Stomach smooth muscle (tissue), 2 donors: ENCODE measurements around the gene DYNLL2.
"Not testable (repeated sequence)": the region's sequence is repeated elsewhere in the genome, so short reads cannot be mapped to it uniquely, and the experiment has no call there.

Experiments used
- H3K27ac ChIP-seq: one replicate; pipeline ENCODE4 v1.7.0; 2013; ENCODE audit warnings: mild to moderate bottlenecking, low read length, inconsistent platforms
- H3K27me3 ChIP-seq, 2 donors: one replicate each; pipeline ENCODE4 v1.7.0; 2013; ENCODE audit warnings: low read length in 2 of 2; ENCODE audit not compliant: insufficient read depth in 2 of 2, control insufficient read depth in 1 of 2
- H3K36me3 ChIP-seq, 2 donors: one replicate each; pipeline ENCODE4 v1.7.0; 2013; ENCODE audit warnings: low read length in 2 of 2; ENCODE audit not compliant: control insufficient read depth in 2 of 2, insufficient read depth in 2 of 2
- H3K4me1 ChIP-seq: one replicate; pipeline ENCODE4 v1.7.0; 2013; ENCODE audit warnings: low read length; ENCODE audit not compliant: control insufficient read depth, insufficient read depth
- H3K4me3 ChIP-seq, 2 donors: one replicate each; pipeline ENCODE4 v1.7.0; 2013; ENCODE audit warnings: low read length in 2 of 2
- H3K9ac ChIP-seq, 2 donors: one replicate each; pipeline ENCODE4 v1.7.0; 2013; ENCODE audit warnings: low read length in 2 of 2, mild to moderate bottlenecking in 1 of 2
- H3K9me3 ChIP-seq, 2 donors: one replicate each; pipeline ENCODE4 v1.7.0; 2013; ENCODE audit warnings: low read length in 2 of 2; ENCODE audit not compliant: control insufficient read depth in 2 of 2
- donor health status: healthy.
- donor health status: Pancreatic carcinoma.

DYNLL2 gene

DNA sequence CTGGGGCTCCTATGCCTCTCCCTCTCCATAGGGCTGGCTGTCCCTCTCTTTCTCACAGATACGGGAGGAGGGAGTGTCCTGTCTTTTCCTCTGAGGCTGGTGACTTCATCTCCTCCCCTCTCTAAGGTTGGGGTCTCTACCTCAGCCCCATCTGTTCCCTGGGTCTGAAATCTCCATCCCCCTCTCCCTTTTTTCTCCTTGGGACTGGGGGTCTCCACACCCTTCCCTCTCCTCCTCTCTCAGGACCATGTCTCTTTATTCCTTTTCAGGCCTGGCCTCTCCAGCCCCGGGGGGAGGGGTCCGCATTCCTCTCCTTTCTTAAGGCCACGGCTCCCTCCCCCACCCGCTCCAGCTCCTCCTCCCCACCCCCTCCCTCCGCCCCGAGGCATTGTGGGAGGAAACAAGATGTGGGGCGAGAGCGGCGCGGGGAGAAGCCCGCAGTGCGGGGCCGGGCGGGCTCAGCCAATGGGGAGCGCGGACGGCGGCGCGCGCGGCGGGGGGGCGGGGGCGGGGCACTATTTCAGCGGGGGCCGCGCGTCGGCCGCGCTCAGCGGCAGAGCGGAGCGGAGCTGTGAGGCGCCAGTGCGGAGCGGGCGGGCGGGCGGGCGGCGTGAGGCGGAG is at the start of gene DYNLL2:
Gene DYNLL2, plus strand, starts transcription at position 550 of the 621 bp plus-strand sequence. CDS start 3,672 bp downstream, outside the sequence.
- Histone ChIP-seq H3K9me3 (no peaks in the 10 kb centered on the region), H3K4me3 (peak within 1 kb of the TSS; percentile 89 to 90), H3K4me1 (peaks cover 34% of the 10 kb centered on the region), H3K27me3 (no peaks in the 10 kb centered on the region), H3K36me3 (peaks cover 10 to 12% of the 10 kb centered on the region in 2 donors), H3K9ac (peak within 1 kb of the TSS; percentile 80 to 82), H3K27ac (peak within 1 kb of the TSS; percentile 85)

- no peaks in the 10 kb centered on the region for H3K9me3 ChIP-seq
- no peaks in the 10 kb centered on the region for H3K36me3 ChIP-seq
- no peak overlapping the region for H3K4me3 ChIP-seq
- no peaks in the 10 kb centered on the region for H3K4me1 ChIP-seq
- H3K9ac ChIP-seq = no peak overlapping the region
- no peak overlapping the region for H3K27ac ChIP-seq
- H3K27me3 ChIP-seq = peaks cover 0 to 2% of the 10 kb centered on the region in 2 donors
Measured at GRCh38 chr17:58039975-58040374, 43.2 kb upstream of the DYNLL2 start.

- no peak overlapping the region for H3K9ac ChIP-seq
Measured at GRCh38 chr17:58040386-58040785, 42.8 kb upstream of the DYNLL2 start.

DNA sequence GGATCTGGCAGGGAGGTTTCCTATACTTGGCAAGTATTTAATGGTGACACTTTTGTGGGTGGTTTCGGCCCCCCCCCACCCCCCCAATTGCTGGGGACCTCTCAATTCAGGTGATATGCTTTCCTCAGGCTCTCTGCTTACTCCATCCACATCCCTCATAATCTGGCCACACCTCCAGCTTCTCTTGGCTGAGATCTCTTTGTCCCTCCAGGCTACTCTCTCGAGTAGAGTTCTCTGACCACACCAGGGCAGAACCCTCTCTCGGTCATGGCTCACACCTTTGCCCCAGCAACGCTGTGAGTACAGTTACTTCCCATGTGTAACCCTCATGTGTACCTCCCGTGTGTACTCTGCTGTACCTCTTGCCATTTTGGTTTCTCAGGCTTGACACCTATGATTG is 42.1 kb upstream of the DYNLL2 start:
- Histone ChIP-seq H3K36me3 (no peaks in the 10 kb centered on the region), H3K4me3 (no peak overlapping the region), H3K9ac (no peak overlapping the region), H3K4me1 (peaks cover 2% of the 10 kb centered on the region), H3K27me3 (peaks cover 0 to 2% of the 10 kb centered on the region in 2 donors), H3K9me3 (no peaks in the 10 kb centered on the region), H3K27ac (no peak overlapping the region)

More at GRCh38 chr17:58040386-58040785, 42.8 kb upstream of the DYNLL2 start:
- Histone ChIP-seq H3K36me3 (no peaks in the 10 kb centered on the region), H3K9me3 (no peaks in the 10 kb centered on the region), H3K4me3 (no peak overlapping the region), H3K27ac (no peak overlapping the region), H3K27me3 (peaks cover 0 to 2% of the 10 kb centered on the region in 2 donors), H3K4me1 (no peaks in the 10 kb centered on the region)

DNA sequence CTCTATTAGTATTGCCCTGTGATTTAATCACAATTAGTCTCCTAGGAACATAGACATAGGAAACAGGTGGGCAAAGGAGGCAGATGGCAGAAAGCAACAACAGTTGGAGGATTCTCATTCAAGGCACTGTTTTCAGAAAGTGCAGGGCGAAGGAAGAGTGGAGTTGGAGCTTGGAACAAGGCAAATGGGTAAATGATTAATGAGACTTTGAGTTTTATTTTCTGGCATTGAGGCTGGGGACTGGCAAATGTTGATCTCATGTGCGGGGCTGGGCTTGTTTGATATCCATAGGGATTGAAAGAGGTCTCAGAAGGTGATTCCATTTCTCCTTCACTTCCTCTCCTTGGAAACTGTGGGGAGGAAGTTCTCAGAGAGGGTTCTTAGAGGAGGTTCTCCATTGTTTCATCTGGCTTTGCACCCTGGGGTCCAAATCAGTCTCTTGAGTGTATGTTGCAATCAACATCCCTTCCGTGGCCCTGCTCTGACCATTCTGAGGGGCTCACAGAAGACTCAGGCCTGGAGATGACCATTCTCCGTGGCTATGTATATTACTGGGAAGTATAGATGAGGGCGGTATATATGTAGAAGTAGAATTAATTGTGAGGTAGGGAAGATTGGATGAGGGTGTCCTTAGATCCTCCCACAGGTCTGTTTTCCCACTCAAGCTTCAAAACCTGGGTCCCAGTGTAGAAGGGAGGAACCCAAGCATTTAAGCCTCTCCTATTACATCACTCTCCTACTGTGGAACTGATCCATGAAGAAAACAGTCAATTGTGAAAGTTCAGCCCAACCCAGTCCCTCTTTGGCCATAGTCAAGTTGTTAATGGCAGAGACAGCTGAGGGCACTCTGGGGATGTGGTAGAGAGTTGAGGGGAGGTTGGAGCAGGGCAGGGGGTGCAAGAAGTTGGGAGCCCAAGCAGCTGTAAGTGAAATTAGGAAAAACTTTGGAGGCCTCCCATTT is 39.7 kb upstream of the DYNLL2 start:
- Histone ChIP-seq H3K27ac (no peak overlapping the region), H3K9ac (no peak overlapping the region), H3K4me3 (no peak overlapping the region), H3K4me1 (peaks cover 13% of the 10 kb centered on the region), H3K36me3 (no peaks in the 10 kb centered on the region), H3K9me3 (no peaks in the 10 kb centered on the region), H3K27me3 (peaks cover 0 to 2% of the 10 kb centered on the region in 2 donors)

- not testable (repeated sequence) for H3K9me3 ChIP-seq, H3K27ac ChIP-seq, H3K36me3 ChIP-seq, H3K27me3 ChIP-seq, H3K4me3 ChIP-seq, H3K9ac ChIP-seq
- peaks cover 13% of the 10 kb centered on the region for H3K4me1 ChIP-seq
Measured at GRCh38 chr17:58044256-58044655, 39.0 kb upstream of the DYNLL2 start.

GRCh38 chr17:58046239-58047094 is 36.8 kb upstream of the DYNLL2 start:
- H3K4me1 ChIP-seq = peaks cover 13% of the 10 kb centered on the region
- no peak overlapping the region for H3K9ac ChIP-seq
- H3K27me3 ChIP-seq = peaks cover 0 to 2% of the 10 kb centered on the region in 2 donors
- peak overlapping the region in 1 of 2 donors; percentile 29 for H3K4me3 ChIP-seq
- H3K27ac ChIP-seq = peak overlapping the region; percentile 46
- H3K9me3 ChIP-seq = no peaks in the 10 kb centered on the region
- H3K36me3 ChIP-seq = no peaks in the 10 kb centered on the region

GRCh38 chr17:58047376-58048150 is 35.7 kb upstream of the DYNLL2 start:
- no peak overlapping the region for H3K9ac ChIP-seq
- no peaks in the 10 kb centered on the region for H3K27me3 ChIP-seq
- no peaks in the 10 kb centered on the region for H3K36me3 ChIP-seq
- peaks cover 13% of the 10 kb centered on the region for H3K4me1 ChIP-seq
- H3K9me3 ChIP-seq = no peaks in the 10 kb centered on the region
- H3K27ac ChIP-seq = peak overlapping the region; percentile 46
- no peak overlapping the region for H3K4me3 ChIP-seq

- no peak overlapping the region for H3K27ac ChIP-seq
- no peak overlapping the region for H3K9ac ChIP-seq
- no peaks in the 10 kb centered on the region for H3K9me3 ChIP-seq
- peaks cover 13% of the 10 kb centered on the region for H3K4me1 ChIP-seq
- H3K27me3 ChIP-seq = no peaks in the 10 kb centered on the region
- no peak overlapping the region for H3K4me3 ChIP-seq
- no peaks in the 10 kb centered on the region for H3K36me3 ChIP-seq
Measured at GRCh38 chr17:58049533-58049932, 33.7 kb upstream of the DYNLL2 start.

DNA sequence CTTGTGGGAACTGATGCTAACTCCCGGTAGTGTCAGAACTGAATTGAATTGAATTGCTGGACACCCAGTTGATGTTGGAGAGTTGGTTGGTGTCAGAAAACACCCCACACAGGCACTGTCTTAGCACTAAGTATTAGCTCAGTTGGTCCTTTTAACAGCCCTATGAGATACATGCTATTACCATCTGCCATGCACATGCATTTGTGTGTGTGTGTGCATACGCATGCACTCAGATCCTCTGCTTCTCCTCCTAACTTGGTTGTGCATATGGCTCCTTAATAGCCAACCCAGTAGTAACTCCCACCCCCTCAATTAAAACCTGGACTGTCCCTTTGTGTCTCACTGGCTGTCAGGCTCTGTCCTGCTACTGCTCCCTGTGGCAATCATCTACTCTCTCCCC is 32.3 kb upstream of the DYNLL2 start:
- Histone ChIP-seq H3K9ac (no peak overlapping the region), H3K27me3 (no peaks in the 10 kb centered on the region), H3K36me3 (no peaks in the 10 kb centered on the region), H3K27ac (no peak overlapping the region), H3K4me3 (no peak overlapping the region), H3K9me3 (no peaks in the 10 kb centered on the region), H3K4me1 (peaks cover 13% of the 10 kb centered on the region)
